HG03575 (cell line): Measurements from ENCODE around the gene SNAI1.
"Not testable (repeated sequence)": the region's sequence is repeated elsewhere in the genome, so short reads cannot be mapped to it uniquely, and the experiment has no call there.

Experiments
- ATAC-seq: cut with Tn5 transposase; IDR thresholded peaks from one replicate; pipeline ENCODE4 v1.9.1; 2021; ENCODE audit not compliant: unreplicated experiment, insufficient number of reproducible peaks, low FRiP score; ENCODE audit errors: extremely low read depth

The SNAI1 gene

DNA sequence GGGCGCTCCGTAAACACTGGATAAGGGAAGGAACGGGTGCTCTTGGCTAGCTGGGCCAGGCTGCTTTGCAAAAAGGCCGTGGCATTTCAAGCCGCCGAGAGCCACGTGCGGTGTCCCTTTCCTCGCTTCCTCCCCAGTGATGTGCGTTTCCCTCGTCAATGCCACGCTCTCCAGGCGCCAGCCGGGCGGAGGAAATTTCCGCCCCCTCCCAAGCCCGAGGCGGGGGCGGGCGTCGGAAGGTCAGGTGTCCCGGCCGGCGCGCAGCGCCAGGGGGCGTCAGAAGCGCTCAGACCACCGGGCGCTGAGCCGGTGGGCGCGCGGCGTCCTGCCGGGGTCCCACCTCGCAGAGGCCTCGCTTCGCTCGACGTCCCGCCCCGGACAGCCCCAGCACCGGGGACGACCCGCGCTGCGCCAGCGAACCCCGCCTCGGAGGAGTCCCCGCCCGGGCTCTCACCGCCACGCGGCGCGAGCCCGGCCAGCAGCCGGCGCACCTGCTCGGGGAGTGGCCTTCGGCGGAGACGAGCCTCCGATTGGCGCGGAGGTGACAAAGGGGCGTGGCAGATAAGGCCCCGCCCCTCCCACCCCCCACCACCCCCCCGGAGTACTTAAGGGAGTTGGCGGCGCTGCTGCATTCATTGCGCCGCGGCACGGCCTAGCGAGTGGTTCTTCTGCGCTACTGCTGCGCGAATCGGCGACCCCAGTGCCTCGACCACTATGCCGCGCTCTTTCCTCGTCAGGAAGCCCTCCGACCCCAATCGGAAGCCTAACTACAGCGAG is at the start of gene SNAI1:
Gene SNAI1 (plus strand): TSS at position 635 of the 777 bp plus-strand sequence. CDS start 80 bp downstream, at position 715.
- ATAC-seq: no peak

DNA sequence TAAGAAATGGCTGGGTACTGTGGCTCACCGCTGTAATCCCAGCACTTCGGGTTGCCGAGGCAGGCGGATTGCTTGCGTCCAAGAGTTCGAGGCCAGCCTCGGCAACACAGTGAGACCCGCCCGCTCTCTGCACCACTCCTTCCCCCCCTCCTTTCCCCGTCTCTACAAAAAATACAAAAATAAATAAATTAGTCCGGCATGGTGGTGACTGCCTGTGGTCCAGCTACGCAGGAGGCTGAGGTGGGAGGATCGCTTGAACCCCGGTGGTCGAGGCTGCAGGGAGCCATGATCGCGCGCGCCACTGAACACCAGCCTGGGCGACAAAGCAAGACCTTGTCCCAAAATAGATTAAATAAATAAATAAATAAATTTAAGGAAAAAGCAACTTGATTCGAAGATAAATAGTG is 47.0 kb upstream of the SNAI1 start:
- no peak for ATAC-seq

DNA sequence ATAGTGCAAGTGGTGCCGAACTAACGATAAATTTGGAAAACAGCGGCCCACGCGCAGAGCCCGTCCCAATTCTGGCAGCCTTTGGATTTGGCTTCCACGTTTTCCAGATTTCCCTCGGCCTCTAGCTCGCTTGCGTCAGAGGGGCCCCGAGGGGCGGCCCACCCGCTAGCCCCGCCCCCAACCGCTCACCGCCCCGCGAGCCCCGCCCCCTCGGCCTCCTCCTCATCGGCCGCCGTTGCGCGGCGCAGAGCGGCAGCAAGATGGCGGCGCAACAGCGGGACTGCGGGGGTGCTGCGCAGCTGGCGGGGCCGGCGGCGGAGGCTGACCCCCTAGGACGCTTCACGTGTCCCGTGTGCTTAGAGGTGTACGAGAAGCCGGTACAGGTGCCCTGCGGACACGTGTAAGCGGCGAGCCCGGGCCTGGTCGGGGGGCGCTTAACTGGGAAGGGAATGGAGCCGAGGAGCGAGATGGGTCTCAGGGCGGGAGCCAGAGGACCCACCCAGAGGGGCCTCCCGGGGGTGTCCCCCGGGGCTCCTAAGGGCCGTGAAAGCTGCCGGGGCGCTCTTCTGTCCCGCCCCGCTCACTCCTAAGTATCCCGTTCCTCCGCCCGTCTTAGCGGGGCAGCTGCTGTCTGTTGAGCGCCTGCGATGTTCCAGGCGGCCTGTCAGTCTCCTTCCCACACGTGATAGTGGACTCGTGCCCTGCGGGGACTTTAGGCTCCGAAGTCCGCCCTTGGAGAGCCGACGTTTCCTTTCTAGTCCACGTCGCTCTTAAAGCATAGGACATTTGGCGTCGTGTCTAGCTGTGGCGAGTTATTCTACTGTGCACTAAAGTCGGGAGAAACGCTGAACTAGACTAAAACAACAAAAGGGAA is 46.4 kb upstream of the SNAI1 start, which contains the start of gene RNF114:
Gene RNF114 (plus strand): TSS at position 245 of the 874 bp plus-strand sequence. CDS start 16 bp downstream, at position 261.
- ATAC-seq: no peak

DNA sequence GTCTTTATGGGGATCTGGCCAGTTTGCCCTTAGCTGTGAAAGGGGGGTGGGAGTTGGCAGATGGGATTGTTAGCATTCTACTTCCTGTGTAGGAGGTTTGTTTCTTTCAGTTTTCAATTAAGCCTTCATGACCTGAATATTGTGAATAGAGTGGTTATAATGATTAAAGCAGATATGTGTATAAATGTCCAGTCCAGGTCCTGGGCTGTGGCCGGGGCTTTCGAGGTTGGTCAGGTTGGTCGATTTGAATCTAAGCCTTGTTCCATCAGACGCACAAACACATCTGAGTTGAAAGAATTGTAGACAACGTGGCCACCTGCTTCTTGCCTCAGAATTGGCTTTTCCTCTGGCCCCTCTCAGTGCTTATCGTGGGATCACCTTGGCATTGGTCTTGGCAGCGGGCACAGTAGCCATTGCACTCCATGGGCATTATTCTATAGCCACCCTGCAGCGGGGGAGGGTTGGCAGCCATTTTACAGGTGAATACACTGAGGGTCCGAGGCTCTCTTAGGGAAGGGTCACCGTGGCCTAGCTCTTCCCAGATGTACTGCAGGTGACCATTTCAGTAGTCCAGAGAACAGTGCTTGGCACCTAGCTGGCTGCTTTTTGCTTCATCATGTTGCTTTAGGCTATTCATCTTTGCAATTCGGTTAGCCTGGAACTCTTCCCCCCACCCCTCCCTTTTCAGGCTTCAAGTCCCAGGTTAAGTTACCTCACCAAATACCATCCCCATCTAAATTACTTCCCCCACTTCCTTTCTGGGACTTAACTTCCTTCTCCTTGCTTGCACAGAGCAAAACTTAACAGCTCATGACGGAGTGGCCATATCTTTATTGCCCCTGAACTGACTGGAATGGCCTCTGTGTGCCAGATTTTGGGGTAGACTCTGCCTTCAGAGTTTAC is 45.5 kb upstream of the SNAI1 start:
- no peak for ATAC-seq

DNA sequence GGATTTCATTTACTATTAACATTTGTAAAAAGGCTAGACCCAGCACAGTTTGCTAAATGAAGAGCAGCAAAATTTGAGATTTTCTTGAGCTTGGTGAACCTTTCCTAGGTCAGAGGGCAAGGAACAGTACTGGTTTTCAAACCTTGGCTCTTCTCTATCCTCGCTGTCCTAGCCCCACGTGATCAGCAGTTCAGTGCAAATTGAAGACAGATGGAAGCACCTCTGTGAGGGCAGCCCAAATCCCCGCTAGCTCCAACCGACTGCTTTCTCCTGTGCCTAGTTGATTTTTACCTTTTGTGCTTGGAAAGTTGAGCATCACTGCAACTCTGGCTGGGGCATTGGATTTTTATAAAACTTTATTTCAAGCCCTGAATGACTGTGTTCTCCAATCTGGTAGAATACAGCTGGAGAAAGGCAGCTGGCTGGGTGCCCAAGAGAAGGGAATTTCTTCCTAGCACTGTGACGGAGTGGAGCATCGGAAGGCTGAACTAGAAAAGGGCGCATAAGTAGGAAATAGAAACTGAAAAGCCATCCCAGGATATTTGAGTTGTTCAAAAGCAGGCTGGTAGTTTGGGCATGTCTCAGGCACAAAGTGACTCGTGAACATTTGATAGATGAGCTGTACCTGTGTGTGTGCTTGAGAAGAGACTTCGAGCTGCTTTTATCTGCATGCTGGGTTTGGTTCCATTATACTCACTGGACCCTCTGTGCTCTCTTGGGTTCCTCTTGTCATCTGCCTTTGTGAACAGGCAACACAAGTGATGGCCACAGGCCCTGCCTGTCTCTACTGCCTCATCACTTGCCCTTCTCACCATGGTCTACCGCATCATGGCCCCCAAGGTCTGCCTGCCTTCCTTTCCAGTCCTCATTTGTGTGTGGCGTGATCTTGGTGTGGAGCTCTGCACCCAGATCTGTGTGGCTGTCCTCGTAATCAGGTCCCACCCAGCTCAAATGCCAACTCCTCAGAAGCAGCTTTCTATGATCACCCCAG is 44.3 kb upstream of the SNAI1 start:
- no peak for ATAC-seq

DNA sequence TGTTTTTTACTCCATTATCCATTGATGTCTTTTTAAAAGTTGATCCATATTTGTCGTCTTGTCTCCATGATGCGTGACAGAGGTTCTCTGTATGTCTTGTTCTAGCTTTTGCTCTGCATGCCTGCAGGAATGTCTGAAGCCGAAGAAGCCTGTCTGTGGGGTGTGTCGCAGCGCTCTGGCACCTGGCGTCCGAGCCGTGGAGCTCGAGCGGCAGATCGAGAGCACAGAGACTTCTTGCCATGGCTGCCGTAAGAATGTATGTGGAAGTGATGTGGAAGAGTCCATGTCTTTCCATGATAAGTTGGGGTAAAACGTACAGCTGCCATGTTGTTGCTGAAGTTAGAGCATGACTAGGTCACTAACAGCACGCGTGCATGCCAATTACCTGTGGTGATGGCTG is 41.3 kb upstream of the SNAI1 start:
- no peak for ATAC-seq

DNA sequence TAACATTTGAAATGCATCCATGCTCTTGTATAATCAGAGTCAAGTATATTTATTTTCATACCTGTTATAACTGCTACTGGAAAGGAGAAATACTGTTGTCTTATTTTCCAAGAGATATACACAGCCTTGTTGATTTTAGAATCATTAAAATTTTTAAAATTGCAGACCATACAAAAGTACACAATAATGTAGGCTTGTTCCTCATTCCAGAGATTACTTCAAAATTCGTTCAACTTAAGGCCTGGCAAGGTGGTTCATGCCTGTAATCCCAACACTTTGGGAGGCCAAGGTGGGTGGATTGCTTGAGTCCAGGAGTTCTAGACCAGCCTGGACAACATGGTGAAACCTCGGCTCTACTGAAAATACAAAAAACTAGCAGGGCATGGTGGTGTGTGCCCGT is 40.5 kb upstream of the SNAI1 start:
- no peak for ATAC-seq

DNA sequence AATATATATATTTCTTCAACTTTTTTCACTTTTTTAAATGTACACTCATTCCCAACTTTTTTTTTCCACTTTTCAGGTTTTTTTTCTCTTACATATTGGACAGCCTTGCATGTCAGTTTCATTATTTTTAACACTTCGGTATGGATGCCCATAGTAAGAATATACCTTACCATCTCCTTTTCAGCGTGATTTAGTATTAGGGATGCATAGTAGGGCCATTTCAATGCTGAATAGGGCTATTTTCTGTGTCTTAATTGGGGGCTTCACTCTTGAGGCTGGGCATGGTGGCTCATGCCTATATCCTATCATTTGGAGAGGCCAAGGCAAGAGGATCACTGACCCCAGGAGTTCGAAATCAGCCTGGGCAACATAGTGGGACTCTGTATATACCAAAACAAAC is 39.8 kb upstream of the SNAI1 start:
- ATAC-seq: no peak

DNA sequence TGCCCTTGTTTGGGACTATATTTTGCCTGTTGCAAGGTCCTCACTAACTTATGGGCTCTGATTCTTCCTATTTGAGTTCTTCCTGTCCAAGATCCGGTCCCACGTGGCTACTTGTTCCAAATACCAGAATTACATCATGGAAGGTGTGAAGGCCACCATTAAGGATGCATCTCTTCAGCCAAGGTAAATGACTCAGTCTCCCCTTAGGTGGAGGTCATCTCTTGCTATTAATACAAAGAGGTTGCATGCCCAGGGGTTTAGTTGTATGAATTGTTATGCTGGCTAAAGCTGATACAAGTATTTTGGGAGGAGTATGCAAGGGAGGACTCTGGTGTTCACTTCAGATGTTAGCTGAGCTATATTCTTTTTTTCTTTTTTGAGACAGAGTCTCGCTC is 37.5 kb upstream of the SNAI1 start:
- no peak for ATAC-seq

DNA sequence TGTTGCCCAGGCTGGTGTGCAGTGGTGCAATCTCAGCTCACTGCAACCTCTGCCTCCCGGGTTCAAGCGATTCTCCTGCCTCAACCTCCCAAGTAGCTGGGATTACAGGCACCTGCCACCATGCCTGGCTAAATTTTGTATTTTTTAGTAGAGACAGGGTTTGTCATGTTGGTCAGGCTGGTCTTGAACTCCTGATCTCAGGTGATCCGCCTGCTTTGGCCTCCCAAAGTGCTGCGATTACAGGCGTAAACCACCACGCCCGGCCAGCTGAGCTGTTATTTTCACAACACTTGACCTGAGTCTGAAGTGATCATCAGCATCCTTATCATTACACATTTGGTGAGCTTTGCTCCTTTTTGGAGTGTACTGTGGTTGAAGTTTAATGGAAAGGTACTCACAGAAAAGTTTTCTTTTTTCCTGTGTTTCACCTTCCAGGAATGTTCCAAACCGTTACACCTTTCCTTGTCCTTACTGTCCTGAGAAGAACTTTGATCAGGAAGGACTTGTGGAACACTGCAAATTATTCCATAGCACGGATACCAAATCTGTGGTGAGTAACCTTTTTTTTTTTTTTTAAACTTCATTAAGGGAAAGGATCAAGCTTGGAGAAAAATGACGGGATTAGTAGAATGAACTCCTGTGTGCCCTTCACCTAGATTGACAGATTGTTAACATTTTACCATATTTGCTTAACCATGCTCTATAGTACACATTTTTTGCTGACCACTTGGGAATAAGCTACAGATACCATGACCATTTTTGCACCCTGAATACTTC is 36.9 kb upstream of the SNAI1 start:
- no peak for ATAC-seq

DNA sequence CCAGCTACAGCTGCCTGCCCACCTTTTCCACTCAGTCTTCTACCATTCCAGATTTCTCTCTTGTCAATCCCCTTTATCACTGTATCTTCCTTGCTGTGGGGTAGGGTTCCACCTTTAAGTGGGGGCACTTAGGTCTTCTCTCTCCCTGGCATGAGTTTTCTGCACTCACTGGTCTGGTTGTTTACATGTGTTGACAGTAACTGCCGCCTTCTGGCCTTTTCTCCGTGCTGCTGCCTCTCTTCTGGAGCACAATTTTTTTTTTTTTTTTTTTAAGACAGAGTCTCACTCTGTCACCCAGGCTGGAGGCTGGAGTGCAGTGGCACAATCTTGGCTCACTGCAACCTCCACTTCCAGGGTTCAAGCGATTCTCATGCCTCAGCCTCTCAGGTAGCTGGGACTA is 34.6 kb upstream of the SNAI1 start:
- ATAC-seq: no peak

DNA sequence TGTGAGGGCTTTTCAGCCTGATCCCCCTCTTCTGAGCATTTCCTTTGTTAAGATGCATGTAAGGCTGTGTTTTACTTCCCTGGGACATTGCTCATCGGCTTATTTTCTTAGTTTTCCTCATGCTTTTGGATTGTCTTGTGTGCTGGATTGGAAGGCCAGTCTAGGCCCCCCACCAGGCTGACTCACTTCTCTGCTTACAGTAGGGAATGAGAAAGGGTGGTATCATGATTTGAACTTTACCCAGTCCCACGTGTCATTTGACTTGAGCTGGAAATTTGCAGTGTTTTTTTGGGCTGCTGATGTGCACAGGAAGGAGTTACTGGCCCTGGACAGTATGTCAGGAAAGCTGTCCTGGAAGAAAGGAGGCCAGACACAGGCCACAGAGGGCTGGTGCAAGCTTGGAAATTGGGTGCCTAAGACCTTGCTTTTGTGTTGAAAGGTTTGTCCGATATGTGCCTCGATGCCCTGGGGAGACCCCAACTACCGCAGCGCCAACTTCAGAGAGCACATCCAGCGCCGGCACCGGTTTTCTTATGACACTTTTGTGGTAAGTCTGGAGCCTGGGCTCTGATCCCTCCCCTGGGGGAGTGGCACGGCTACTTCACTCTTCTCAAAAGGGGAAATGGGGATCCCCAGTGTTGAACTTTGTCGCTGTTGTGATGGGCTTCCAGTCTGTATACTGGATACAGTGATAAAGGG is 33.8 kb upstream of the SNAI1 start:
- ATAC-seq: no peak

DNA sequence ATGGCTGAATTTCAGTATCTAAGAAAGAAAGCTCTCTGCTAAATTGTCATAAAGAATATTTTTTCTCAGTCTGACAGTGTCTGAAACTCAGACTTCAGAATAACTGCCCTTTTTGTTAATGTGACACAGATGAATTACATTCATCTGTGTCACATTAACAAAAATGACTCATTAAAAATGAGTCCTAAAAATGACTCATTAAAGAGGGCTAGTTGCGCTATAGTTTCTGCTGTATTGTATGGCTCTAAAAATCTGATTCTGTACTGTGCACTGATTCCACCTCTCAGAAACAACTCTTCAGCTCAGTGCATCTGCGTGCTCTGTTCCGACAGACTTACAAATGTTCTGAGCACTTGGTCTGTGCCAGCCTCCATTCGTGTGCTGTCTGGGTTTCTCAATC is 31.6 kb upstream of the SNAI1 start:
- no peak for ATAC-seq

DNA sequence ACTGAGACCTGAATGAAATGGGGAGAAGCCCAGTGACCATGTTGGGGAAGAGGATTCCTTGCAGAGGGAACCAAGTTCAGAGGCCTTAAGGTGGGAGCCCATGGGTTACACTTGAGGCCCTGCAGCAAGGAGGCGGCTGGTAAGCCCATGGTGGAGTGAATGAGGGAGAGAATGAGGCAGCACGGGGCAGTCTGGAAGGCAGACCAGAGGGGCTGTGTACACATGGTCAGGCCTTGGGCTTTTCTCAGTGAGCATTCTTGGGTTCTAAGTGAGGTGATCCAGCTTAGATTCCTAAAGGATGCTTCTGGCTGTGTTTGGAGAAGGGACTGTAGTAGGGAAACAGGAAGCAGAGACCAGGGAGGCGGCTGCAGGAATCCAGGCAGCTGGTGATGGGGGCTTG is 27.6 kb upstream of the SNAI1 start:
- no peak for ATAC-seq

DNA sequence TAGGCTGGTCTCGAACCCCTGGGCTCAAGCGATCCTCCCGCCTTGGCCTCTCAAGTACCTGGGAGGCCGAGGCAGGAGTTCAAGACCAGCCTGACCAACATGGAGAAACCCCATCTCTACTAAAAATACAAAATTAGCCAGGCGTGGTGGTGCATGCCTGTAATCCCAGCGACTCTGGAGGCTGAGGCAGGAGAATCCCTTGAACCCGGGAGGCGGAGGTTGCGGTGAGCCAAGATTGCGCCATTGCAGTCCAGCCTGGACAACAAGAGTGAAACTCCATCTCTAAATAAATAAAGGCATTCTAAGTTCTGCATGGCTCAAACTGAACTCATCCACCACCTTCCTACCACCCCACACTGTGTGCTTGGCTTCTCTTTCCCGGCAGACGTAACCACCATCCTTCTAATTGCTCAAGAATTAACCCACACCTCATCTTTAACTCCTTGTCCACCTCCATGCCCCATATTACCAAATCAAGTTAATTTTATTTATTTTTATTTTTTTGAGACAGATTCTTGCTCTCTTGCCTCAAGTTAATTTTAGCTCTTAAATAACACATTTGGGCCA is 26.9 kb upstream of the SNAI1 start:
- ATAC-seq: not testable (repeated sequence)

DNA sequence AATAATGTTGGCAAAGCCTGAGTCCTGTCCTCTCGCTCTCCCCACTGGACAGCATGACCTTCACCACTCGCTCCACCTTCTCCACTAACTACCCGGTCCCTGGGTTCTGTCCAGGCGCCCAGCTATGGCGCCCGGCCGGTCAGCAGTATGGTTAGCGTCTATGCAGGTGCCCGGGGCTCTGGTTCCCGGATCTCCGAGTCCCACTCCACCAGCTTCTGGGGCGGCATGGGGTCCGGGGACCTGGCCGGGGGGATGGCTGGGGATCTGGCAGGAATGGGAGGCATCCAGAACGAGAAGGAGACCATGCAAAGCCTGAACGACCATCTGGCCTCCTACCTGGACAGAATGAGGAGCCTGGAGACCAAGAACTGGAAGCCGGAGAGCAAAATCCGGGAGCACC is 26.1 kb upstream of the SNAI1 start:
- no peak for ATAC-seq
